ENCODE measurements around the gene SIPA1L3.
A peak's percentile ranks its signal among the peaks of the same experiment; 100 is the strongest.
"Not testable (repeated sequence)": the region's sequence is repeated elsewhere in the genome, so short reads cannot be mapped to it uniquely, and the experiment has no call there.

Gene SIPA1L3

GRCh38 chr19:38063928-38064327 is 156.9 kb downstream of the SIPA1L3 start:
- Histone ChIP-seq H3K4me3 (ENCODE audit: low read depth, low read length) (no peak overlapping the region), H3K36me3 (no peaks in the 10 kb centered on the region; the same call in 1 of the 2 replicates), H3K27ac (peak overlapping the region; percentile 87), H3K9me3 (ENCODE audit: severe bottlenecking) (no peaks in the 10 kb centered on the region), H3K27me3 (ENCODE audit: insufficient read depth, low read depth, severe bottlenecking) (no peaks in the 10 kb centered on the region)
- TF ChIP-seq CTCF (IDR thresholded peaks at IDR 0.05; ENCODE audit: low read depth, low read length), result no peak
- DNase-seq, result no peak

GRCh38 chr19:38064661-38065425 is 157.8 kb downstream of the SIPA1L3 start:
- no peaks in the 10 kb centered on the region for H3K9me3 ChIP-seq (ENCODE audit: severe bottlenecking)
- H3K27ac ChIP-seq, result peak overlapping the region; percentile 87
- H3K4me3 ChIP-seq (ENCODE audit: low read depth, low read length), result no peak overlapping the region
- TF ChIP-seq CTCF (IDR thresholded peaks at IDR 0.05; ENCODE audit: low read depth, low read length), result no peak
- H3K36me3 ChIP-seq, result no peaks in the 10 kb centered on the region; the same call in 1 of the 2 replicates
- no peak for DNase-seq
- H3K27me3 ChIP-seq (ENCODE audit: insufficient read depth, low read depth, severe bottlenecking), result no peaks in the 10 kb centered on the region

GRCh38 chr19:38065775-38066174 is 158.8 kb downstream of the SIPA1L3 start:
- DNase-seq; H3K36me3 ChIP-seq; H3K9me3 ChIP-seq (ENCODE audit: severe bottlenecking); H3K27me3 ChIP-seq (ENCODE audit: insufficient read depth, low read depth, severe bottlenecking); H3K4me3 ChIP-seq (ENCODE audit: low read depth, low read length); H3K27ac ChIP-seq: not testable (repeated sequence)

GRCh38 chr19:38068826-38069225 is 161.8 kb downstream of the SIPA1L3 start:
- peak overlapping the region; percentile 90 for H3K27ac ChIP-seq
- no peak for TF ChIP-seq CTCF (IDR thresholded peaks at IDR 0.05; ENCODE audit: low read depth, low read length)
- H3K36me3 ChIP-seq, result peaks cover 2% of the 10 kb centered on the region; the same call in 1 of the 2 replicates
- no peak overlapping the region for H3K4me3 ChIP-seq (ENCODE audit: low read depth, low read length)
- no peaks in the 10 kb centered on the region for H3K9me3 ChIP-seq (ENCODE audit: severe bottlenecking)
- H3K27me3 ChIP-seq (ENCODE audit: insufficient read depth, low read depth, severe bottlenecking), result no peaks in the 10 kb centered on the region
- DNase-seq, result peak; percentile 92

GRCh38 chr19:38070573-38070972 is 163.6 kb downstream of the SIPA1L3 start:
- no peak for TF ChIP-seq CTCF (IDR thresholded peaks at IDR 0.05; ENCODE audit: low read depth, low read length)
- no peak for DNase-seq
- Histone ChIP-seq H3K36me3 (peaks cover 2% of the 10 kb centered on the region; the same call in 1 of the 2 replicates), H3K4me3 (ENCODE audit: low read depth, low read length) (no peak overlapping the region), H3K27me3 (ENCODE audit: insufficient read depth, low read depth, severe bottlenecking) (no peaks in the 10 kb centered on the region), H3K27ac (peak overlapping the region; percentile 90; the same call in 1 of the 2 replicates), H3K9me3 (ENCODE audit: severe bottlenecking) (no peaks in the 10 kb centered on the region)

- H3K27me3 ChIP-seq (ENCODE audit: insufficient read depth, low read depth, severe bottlenecking); DNase-seq; H3K4me3 ChIP-seq (ENCODE audit: low read depth, low read length); H3K27ac ChIP-seq; H3K9me3 ChIP-seq (ENCODE audit: severe bottlenecking); H3K36me3 ChIP-seq: not testable (repeated sequence)
These were observed 164.0 kb downstream of the SIPA1L3 start for GRCh38 chr19:38071054-38071453.

GRCh38 chr19:38071647-38072046 is 164.6 kb downstream of the SIPA1L3 start:
- Histone ChIP-seq H3K36me3 (peaks cover 2% of the 10 kb centered on the region; the same call in 1 of the 2 replicates), H3K27ac (no peak overlapping the region; the same call in 1 of the 2 replicates), H3K9me3 (ENCODE audit: severe bottlenecking) (no peaks in the 10 kb centered on the region), H3K4me3 (ENCODE audit: low read depth, low read length) (no peak overlapping the region), H3K27me3 (ENCODE audit: insufficient read depth, low read depth, severe bottlenecking) (no peaks in the 10 kb centered on the region)
- TF ChIP-seq CTCF (IDR thresholded peaks at IDR 0.05; ENCODE audit: low read depth, low read length), result no peak
- DNase-seq, result no peak
